ENCODE data around the gene PTPRN2. TPM values are rescaled to one million over a fixed set of nuclear protein-coding genes. Genes with fewer than 3 reads are reported as not detected.

The PTPRN2 gene
- total and polyA plus RNA-seq, 9 of the 15 experiments (the other 6 are each of a cell fraction or from before 2014, with no cell fraction given) = not detected

DNA sequence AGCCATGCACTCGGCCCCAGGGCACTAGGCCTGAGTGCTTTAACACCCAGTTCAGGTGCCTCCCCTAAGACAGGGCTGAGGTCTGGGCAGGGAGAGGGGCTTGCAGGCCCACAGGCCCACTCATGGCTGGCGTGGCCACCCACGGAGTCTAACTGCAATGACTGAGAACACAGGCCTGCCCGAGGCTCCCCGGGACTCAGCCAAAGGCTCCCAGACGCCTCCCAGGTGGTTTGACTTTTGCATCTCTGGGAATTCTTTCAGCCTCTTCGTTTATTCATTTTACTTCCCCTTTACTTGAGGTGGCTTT lies 37.3 kb downstream of the PTPRN2 start (continued):
- TF ChIP-seq ZNF518B (CRISPR knock-in tag; IDR thresholded peaks at IDR 0.05) (no peak), MECOM (CRISPR knock-in tag; IDR thresholded peaks at IDR 0.05) (no peak), DACH1 (IDR thresholded peaks at IDR 0.05; ENCODE audit: partially characterized antibody) (no peak), SRSF3 (IDR thresholded peaks at IDR 0.05; ENCODE audit: insufficient read depth, low read length) (no peak), PHF20 (IDR thresholded peaks at IDR 0.05; ENCODE audit: partially characterized antibody) (no peak), ZNF41 (CRISPR knock-in tag; conservative IDR thresholded peaks at IDR 0.05) (no peak)

DNA sequence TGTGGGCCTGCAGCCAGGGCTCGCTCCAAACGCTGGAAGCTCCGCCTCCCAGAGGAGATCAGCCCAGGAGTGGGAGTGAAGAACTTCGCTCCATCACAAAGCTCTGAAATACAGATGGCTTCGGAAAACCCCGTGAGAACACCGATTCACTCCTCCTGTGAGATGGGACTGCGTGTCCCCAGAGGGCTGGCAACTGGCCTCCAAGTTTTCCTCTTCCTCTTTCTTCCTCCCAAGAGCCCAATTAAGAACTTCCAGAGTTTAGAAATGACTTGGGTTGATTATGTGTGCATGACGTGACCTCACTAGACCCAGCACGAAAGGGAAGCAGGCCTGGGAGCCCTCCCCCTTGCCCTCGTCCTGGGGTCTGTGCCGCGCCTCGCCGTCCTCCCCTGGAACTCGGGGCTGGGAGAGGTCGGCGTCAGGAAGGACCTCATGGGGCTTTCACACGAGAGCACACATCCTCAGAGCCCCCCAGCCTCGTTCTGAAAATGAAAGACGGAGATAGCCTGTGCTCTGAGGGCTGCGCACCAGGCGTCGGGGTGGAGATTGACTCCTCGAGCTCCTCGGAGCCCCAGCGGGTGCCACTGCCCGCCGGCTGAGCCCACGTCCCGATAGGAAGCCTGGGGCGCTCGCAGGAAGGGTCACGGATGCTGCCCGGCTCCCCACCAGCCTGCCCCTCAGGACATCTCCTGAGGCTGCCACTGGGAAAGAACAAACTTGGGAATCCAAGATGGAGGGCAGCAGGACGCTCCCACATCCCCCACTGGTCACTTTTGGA lies 37.8 kb downstream of the PTPRN2 start:
- Histone ChIP-seq H2AFZ (ENCODE audit: low read depth, low read length) (no peak overlapping the region), H3K27ac (ENCODE audit: extremely low read depth, low read depth, low read length) (no peak overlapping the region), H3K9me3 (replicated peaks; ENCODE audit: control insufficient read depth, insufficient read depth, low read depth, low read length) (no peaks in the 10 kb centered on the region), H3K36me3 (ENCODE audit: control insufficient read depth, insufficient read depth, low read length) (no peaks in the 10 kb centered on the region), H4K20me1 (replicated peaks; ENCODE audit: control insufficient read depth, insufficient read depth, low read length) (peaks cover 7% of the 10 kb centered on the region), H3K4me1 (replicated peaks in 1 of 2; ENCODE audit: control insufficient read depth in 2 of 2, insufficient read depth in 2 of 2, low read length in 2 of 2) (peaks cover 0 to 34% of the 10 kb centered on the region in 2 experiments; a peak in 3 of 5 replicates), H3K4me2 (ENCODE audit: insufficient read depth, low read length) (no peak overlapping the region), H3K9ac (ENCODE audit: insufficient read depth in 1 of 2, low read depth in 2 of 2, low read length in 2 of 2) (peak overlapping the region in 1 of 2 experiments; percentile 50; a peak in 2 of 4 replicates), H3K79me2 (ENCODE audit: control insufficient read depth, insufficient read depth, low read length) (no peaks in the 10 kb centered on the region), H3K9me1 (ENCODE audit: control insufficient read depth, insufficient read depth, low read length) (peaks cover 4% of the 10 kb centered on the region), H3K4me3 (no peak overlapping the region), H3K27me3 (ENCODE audit: control insufficient read depth in 2 of 2, insufficient read depth in 2 of 2, low read length in 2 of 2) (peaks cover 49 to 85% of the 10 kb centered on the region in 2 experiments; a peak in 4 of 5 replicates)
- CTCF ChIA-PET (ENCODE audit: low intra/inter-chr PET ratio) = no interaction called here
- TF ChIP-seq, protein P1, sequence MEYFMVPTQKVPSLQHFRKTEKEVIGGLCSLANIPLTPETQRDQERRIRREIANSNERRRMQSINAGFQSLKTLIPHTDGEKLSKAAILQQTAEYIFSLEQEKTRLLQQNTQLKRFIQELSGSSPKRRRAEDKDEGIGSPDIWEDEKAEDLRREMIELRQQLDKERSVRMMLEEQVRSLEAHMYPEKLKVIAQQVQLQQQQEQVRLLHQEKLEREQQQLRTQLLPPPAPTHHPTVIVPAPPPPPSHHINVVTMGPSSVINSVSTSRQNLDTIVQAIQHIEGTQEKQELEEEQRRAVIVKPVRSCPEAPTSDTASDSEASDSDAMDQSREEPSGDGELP (CRISPR knock-in tag; IDR thresholded peaks at IDR 0.05; ENCODE audit: borderline replicate concordance) = peak; percentile 39; the same call in 1 of the 2 replicates
- no peak for TF ChIP-seq TRIM28 (IDR thresholded peaks at IDR 0.05)
- TF ChIP-seq SPI1 (IDR thresholded peaks at IDR 0.05; ENCODE audit: borderline replicate concordance, low read depth, low read length) = peak; percentile 64; the same call in 1 of the 2 replicates
- POLR2A ChIA-PET = interaction anchor here (0.6 to 0.8 kb wide), 3 partner anchors 13 to 490 kb away, joined by 3 read pairs; no protein-coding TSS in a partner anchor
- intact Hi-C loops (cut with micrococcal nuclease) (no loop called here), in situ Hi-C loops (cut with MboI) (no loop called here)
- BruUV-seq (replicated peaks) = no TSS peak
- FAIRE-seq (no peak), ATAC-seq (peak; percentile 70), DNase-seq (ENCODE audit: extremely low read depth in 1 of 4, low spot score in 3 of 4) (peak in 3 of 4 experiments; percentile 36 to 47 (median 40))
- WGBS (ENCODE audit: insufficient coverage, low coverage, missing lambda C conversion rate) = 6% methylated on average over 36 of the region's 36 CpGs
